Esophagus muscularis mucosa (tissue), 4 donors: ENCODE results near the gene KLF1. TPM values are rescaled to one million over a fixed set of nuclear protein-coding genes. Genes with fewer than 3 reads are reported as not detected.

Experiments
- DNase-seq: peaks from one replicate; pipeline ENCODE4 v3.0.0-alpha.2; 2017; ENCODE audit errors: extremely low spot score
- H3K27ac ChIP-seq, 4 donors: fragments of 200-600 bp; sonication (generic); replicated peaks in 1 of 4; 1 replicate in 3 of 4; 2 replicates in 1 of 4; pipeline ENCODE4 v1.5.1; 2016 to 2019; ENCODE audit warnings: mild to moderate bottlenecking in 1 of 4
- H3K27me3 ChIP-seq, 4 donors: fragments of 200-600 bp; sonication (generic); one replicate each; pipeline versions ENCODE4 v1.5.1 to v1.6.0; 2016 to 2019
- H3K36me3 ChIP-seq, 4 donors: fragments of 200-600 bp; sonication (generic); one replicate each; pipeline ENCODE4 v1.5.1; 2016 to 2019
- H3K4me1 ChIP-seq, 4 donors: fragments of 200-600 bp; sonication (generic); one replicate each; pipeline ENCODE4 v1.5.1; 2016 to 2019
- H3K4me3 ChIP-seq, 4 donors: fragments of 200-600 bp; sonication (generic); 1 replicate in 2 of 4; 2 replicates in 2 of 4; pipeline ENCODE4 v1.5.1; 2016 to 2019; ENCODE audit warnings: mild to moderate bottlenecking in 4 of 4, moderate library complexity in 1 of 4
- H3K9me3 ChIP-seq, 4 donors: fragments of 200-600 bp; sonication (generic); 1 replicate in 3 of 4; 2 replicates in 1 of 4; pipeline ENCODE4 v1.5.1; 2016 to 2019
- EP300 ChIP-seq: sonication (generic); formaldehyde crosslinking; IDR thresholded peaks from one replicate; pipeline ENCODE4 v1.6.1; 2017; ENCODE audit warnings: antibody characterized with exemption
- POLR2A ChIP-seq: fragments of 450-650 bp; IDR thresholded peaks from one replicate; pipeline ENCODE4 v1.6.1; 2017; ENCODE audit warnings: antibody characterized with exemption, moderate library complexity, mild to moderate bottlenecking, low read depth
- POLR2AphosphoS5 ChIP-seq, 2 donors: sonication (generic); formaldehyde crosslinking; IDR thresholded peaks; one replicate each; pipeline ENCODE4 v1.6.1; 2017; ENCODE audit warnings: antibody characterized with exemption in 2 of 2
- WGBS: methylation state at CpG from one replicate; pipeline ENCODE4 v1.1.5; 2018; 5-methylcytosine and 5-hydroxymethylcytosine counted together
- intact Hi-C: fragments of 100-400 bp; cut with DNase I; formaldehyde crosslinking; loops from one replicate; pipeline ENCODE4 v1.15.1; 2023
- total RNA-seq, 4 donors: library from RNA; depleted of rRNA; stranded (reverse); fragments of >200 nt; gene quantifications; one replicate each; pipeline versions ENCODE4 v1.1.0 to v1.2.1, GENCODE V29; 2016
- TF ChIP-seq, protein P1 (sequence below), 3 experiments: fragments of 200-600 bp in 2 of 3; fragments of 450-650 bp in 1 of 3; sonication (generic) in 2 of 3; IDR thresholded peaks; one replicate each; pipeline ENCODE4 v1.5.1; 2017 to 2019; ENCODE audit warnings: antibody characterized with exemption in 3 of 3, mild to moderate bottlenecking in 2 of 3, moderate library complexity in 1 of 3

Gene KLF1
- total RNA-seq = not detected

DNA sequence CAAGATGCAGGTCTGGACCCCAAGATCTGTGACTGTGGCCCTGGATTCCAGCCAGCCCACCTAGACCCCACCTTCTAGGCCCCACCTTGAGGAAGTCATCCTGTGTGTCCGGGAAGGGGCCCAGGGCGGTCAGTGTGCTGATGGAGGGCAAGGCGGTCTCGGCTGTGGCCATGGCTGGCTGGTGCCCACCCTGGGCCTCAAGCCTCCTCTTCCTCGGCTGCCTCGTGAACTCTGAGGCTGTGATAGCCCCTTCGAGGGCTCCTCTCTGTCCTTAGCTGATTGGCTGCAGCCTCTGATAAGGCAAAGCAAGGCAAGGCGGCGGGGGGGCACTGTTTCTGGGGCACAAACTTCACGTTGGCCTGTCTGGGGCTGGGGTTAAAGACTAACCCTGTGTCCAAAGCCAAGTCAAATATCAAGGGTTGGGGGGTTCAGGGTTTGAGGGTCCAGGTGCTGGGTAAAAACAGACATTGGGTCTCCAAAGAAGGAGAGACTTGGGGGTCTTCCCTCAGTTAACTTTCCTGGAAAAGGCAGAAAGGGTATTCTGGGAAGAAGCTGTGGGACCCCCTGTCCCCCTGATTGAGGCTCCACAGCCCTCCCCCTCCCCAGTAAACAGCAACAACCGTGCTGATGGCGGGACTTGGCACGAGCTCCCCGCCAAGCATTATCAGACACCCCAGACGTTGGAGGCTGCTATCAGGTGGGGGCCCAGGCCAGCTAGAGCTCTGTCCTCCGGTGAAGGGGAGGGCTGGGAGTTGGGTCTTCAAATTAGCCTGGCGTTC, at the start of gene KLF1:
KLF1 (minus strand) TSS at position 233 of the 779 bp plus-strand sequence; CDS start at position 172, 61 bp downstream.
- no peak for DNase-seq
- Histone ChIP-seq H3K27ac (no peak within 1 kb of the TSS), H3K4me3 (peak within 1 kb of the TSS; percentile 47 to 56 (median 52)), H3K36me3 (no peaks in the 10 kb centered on the region), H3K9me3 (peaks cover 0 to 13% (median 6%) of the 10 kb centered on the region in 4 donors), H3K4me1 (peaks cover 27 to 35% (median 33%) of the 10 kb centered on the region in 4 donors), H3K27me3 (peaks cover 0 to 43% (median 21%) of the 10 kb centered on the region in 4 donors)
- 82% methylated on average over 13 of the region's 17 CpGs for WGBS
- intact Hi-C loops = no loop called here
- TF ChIP-seq POLR2AphosphoS5 (IDR thresholded peaks at IDR 0.05) (no peak), POLR2A (no peak), EP300 (no peak)
- TF ChIP-seq, protein P1, sequence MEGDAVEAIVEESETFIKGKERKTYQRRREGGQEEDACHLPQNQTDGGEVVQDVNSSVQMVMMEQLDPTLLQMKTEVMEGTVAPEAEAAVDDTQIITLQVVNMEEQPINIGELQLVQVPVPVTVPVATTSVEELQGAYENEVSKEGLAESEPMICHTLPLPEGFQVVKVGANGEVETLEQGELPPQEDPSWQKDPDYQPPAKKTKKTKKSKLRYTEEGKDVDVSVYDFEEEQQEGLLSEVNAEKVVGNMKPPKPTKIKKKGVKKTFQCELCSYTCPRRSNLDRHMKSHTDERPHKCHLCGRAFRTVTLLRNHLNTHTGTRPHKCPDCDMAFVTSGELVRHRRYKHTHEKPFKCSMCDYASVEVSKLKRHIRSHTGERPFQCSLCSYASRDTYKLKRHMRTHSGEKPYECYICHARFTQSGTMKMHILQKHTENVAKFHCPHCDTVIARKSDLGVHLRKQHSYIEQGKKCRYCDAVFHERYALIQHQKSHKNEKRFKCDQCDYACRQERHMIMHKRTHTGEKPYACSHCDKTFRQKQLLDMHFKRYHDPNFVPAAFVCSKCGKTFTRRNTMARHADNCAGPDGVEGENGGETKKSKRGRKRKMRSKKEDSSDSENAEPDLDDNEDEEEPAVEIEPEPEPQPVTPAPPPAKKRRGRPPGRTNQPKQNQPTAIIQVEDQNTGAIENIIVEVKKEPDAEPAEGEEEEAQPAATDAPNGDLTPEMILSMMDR (IDR thresholded peaks at IDR 0.05) = no peak

DNA sequence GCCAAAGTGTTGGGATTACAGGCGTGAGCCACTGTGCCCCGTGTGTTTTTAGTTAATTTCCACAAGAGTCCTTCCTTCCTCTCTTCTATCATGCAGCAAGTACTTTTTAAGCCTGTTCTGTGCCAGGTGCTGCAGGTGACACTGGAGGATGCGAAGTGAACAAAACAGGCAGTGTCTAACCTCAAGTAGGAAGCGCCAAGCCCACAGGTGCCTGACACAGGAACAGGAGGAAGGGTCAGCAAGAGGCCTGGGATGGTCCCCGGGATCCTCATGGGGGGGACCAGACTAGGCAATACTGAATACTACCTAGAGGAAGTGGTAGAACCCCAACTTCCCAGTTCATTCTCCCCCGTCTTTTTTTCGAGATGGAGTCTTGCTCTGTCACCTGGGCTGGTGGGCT, 49.6 kb upstream of the KLF1 start:
- H3K27ac ChIP-seq = no peak overlapping the region
- no peak overlapping the region for H3K4me3 ChIP-seq
- H3K4me1 ChIP-seq = peaks cover 47 to 57% (median 56%) of the 10 kb centered on the region in 4 donors
- H3K27me3 ChIP-seq = no peaks in the 10 kb centered on the region
- H3K36me3 ChIP-seq = peaks cover 18 to 20% (median 20%) of the 10 kb centered on the region in 4 donors
- WGBS = 67% methylated on average over 7 of the region's 7 CpGs
- DNase-seq = no peak
- no peak for TF ChIP-seq POLR2A
- no peak for TF ChIP-seq EP300
- TF ChIP-seq, protein P1 (IDR thresholded peaks at IDR 0.05) = no peak
- TF ChIP-seq POLR2AphosphoS5 (IDR thresholded peaks at IDR 0.05) = no peak
- intact Hi-C loops = no loop called here
- H3K9me3 ChIP-seq = no peaks in the 10 kb centered on the region

DNA sequence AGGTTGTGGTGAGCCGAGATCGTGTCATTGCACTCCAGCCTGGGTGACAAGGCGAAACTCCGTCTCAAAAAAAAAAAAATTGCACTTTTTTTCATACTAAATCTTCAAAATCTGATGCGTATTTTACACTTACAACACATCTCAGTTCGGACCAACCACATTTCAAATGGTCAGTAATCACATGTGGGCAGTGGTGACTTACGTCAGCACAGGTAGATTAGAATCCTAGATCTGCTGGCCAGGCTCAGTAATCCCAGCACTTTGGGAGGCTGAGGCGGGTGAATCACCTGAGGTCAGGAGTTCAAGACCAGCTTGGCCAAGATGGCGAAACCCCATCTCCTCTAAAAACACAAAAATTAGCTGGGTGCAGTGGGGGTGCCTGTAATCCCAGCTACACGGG, 48.1 kb upstream of the KLF1 start:
- Histone ChIP-seq H3K27ac (no peak overlapping the region), H3K4me3 (no peak overlapping the region), H3K36me3 (peaks cover 10 to 15% (median 12%) of the 10 kb centered on the region in 4 donors), H3K4me1 (peaks cover 32 to 48% (median 43%) of the 10 kb centered on the region in 4 donors), H3K9me3 (no peaks in the 10 kb centered on the region), H3K27me3 (no peaks in the 10 kb centered on the region)
- TF ChIP-seq, protein P1 (IDR thresholded peaks at IDR 0.05) = no peak
- no peak for TF ChIP-seq POLR2AphosphoS5 (IDR thresholded peaks at IDR 0.05)
- TF ChIP-seq EP300 = no peak
- no peak for TF ChIP-seq POLR2A
- intact Hi-C loops = no loop called here
- DNase-seq = no peak
- WGBS = 89% methylated on average over 10 of the region's 10 CpGs

DNA sequence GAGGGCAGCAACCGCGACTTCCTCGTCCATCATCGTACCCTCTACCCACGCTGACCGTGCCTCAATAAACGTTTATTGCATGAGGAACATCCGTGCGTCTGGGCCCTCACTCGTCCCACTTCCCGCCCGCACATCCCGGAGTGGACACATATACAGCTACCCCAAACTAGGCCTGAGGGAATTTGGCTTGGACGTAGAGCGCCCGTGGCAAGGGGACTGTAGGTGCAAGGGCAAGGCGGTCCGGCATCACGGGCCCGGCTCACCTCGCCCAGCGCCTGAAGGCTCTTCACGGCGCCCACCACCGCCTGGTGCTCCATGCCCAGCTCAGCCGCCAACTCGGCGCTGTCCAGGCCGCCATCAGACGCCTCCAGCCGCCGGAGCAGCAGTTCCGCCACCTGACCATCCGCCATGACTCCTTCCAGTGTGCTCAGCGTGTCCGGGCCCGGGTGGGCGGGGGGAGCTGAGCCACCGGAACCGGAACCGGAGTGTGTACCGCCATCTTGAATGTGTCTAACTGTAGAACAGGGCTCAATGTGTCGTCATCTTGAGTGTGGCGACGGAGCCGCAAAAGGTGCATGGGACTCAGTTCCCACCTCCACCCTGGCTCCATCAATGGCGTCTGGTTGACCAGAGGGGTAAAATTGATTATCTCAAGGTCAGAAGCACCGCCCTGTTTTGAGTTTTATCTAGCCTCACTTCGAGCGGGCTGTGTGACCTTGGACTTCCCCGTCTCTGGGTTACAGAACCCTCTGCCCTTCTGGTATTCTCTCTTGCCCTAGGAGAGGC, 46.5 kb upstream of the KLF1 start, which contains the start of gene FARSA:
FARSA (minus strand) TSS at position 425 of the 786 bp plus-strand sequence; CDS start at position 410, 15 bp downstream.
- peak within 1 kb of the TSS; percentile 74 to 97 (median 90) for H3K4me3 ChIP-seq
- H3K4me1 ChIP-seq = peaks cover 25 to 37% (median 33%) of the 10 kb centered on the region in 4 donors
- intact Hi-C loops = no loop called here
- no peaks in the 10 kb centered on the region for H3K9me3 ChIP-seq
- peak within 1 kb of the TSS; percentile 76 to 89 (median 85) for H3K27ac ChIP-seq
- DNase-seq = peak; percentile 97
- 4% methylated on average over 37 of the region's 51 CpGs for WGBS
- no peaks in the 10 kb centered on the region for H3K27me3 ChIP-seq
- H3K36me3 ChIP-seq = peaks cover 14 to 27% (median 24%) of the 10 kb centered on the region in 4 donors
- TF ChIP-seq POLR2AphosphoS5 (IDR thresholded peaks at IDR 0.05) (peak; percentile 93 to 95), EP300 (no peak), POLR2A (peak; percentile 21)
- TF ChIP-seq, protein P1 (IDR thresholded peaks at IDR 0.05) = no peak
